COLO668 (cell line): ENCODE results near the gene GTF3A.

Experiments used
- DNase-seq: peaks from one replicate; lab custom pipeline; 2025; ENCODE audit not compliant: unreplicated experiment; lab: John Stamatoyannopoulos, UW

GTF3A gene

GRCh38 chr13:27446986-27447583, 22.7 kb downstream of the GTF3A start:
- DNase-seq, result no peak

GRCh38 chr13:27448308-27448707, 23.9 kb downstream of the GTF3A start:
- no peak for DNase-seq

GRCh38 chr13:27449081-27449603, 24.7 kb downstream of the GTF3A start:
- DNase-seq, result peak; percentile 48

GRCh38 chr13:27449936-27450828, 25.8 kb downstream of the GTF3A start, which contains the start of gene MTIF3:
Gene MTIF3, minus strand, starts transcription at chr13:27450564. Its CDS starts 10,116 bp downstream, at chr13:27440448.
- DNase-seq, result peak; percentile 100

- peak; percentile 87 for DNase-seq
Measured at GRCh38 chr13:27450921-27451471, 26.6 kb downstream of the GTF3A start.

- peak; percentile 38 for DNase-seq
Measured at GRCh38 chr13:27455331-27455855, 31.0 kb downstream of the GTF3A start.

GRCh38 chr13:27461940-27462584, 37.6 kb downstream of the GTF3A start:
- DNase-seq, result no peak

- no peak for DNase-seq
Measured at GRCh38 chr13:27463500-27463899, 39.1 kb downstream of the GTF3A start.

GRCh38 chr13:27465611-27466010, 41.2 kb downstream of the GTF3A start:
- DNase-seq, result no peak

GRCh38 chr13:27466513-27466912, 42.1 kb downstream of the GTF3A start:
- no peak for DNase-seq

- no peak for DNase-seq
Measured at GRCh38 chr13:27470075-27470820, 45.8 kb downstream of the GTF3A start.

GRCh38 chr13:27472441-27472840, 48.0 kb downstream of the GTF3A start:
- no peak for DNase-seq

GRCh38 chr13:27472941-27473340, 48.5 kb downstream of the GTF3A start:
- no peak for DNase-seq

GRCh38 chr13:27474751-27475268, 50.4 kb downstream of the GTF3A start:
- DNase-seq, result no peak

- peak; percentile 84 for DNase-seq
Measured at GRCh38 chr13:27476943-27477703, 52.7 kb downstream of the GTF3A start.

GRCh38 chr13:27481766-27482165, 57.3 kb downstream of the GTF3A start:
- peak; percentile 79 for DNase-seq

- no peak for DNase-seq
Measured at GRCh38 chr13:27482983-27483382, 58.6 kb downstream of the GTF3A start.

- DNase-seq, result no peak
Measured at GRCh38 chr13:27483421-27483820, 59.0 kb downstream of the GTF3A start.
